HepG2 (cell line): ENCODE results near the gene NEDD1. TPM values are rescaled to one million over a fixed set of nuclear protein-coding genes. Genes with fewer than 3 reads are reported as not detected.

Experiments
- EHMT2 ChIP-seq: fragments of 200-600 bp; sonication (generic); IDR thresholded peaks from 2 replicates; pipeline ENCODE4 v1.7.0; 2017; ENCODE audit warnings: antibody characterized with exemption, low read depth, low read length, borderline replicate concordance
- ELF1 ChIP-seq: sonication (generic); formaldehyde crosslinking; IDR thresholded peaks from 2 replicates; pipeline ENCODE4 v1.4.0; 2020; ENCODE audit warnings: missing genetic modification reagents
- HOXA3 ChIP-seq: sonication (generic); formaldehyde crosslinking; IDR thresholded peaks from 2 replicates; pipeline ENCODE4 v1.5.0; 2020; ENCODE audit warnings: missing genetic modification reagents
- IKZF4 ChIP-seq: sonication (generic); formaldehyde crosslinking; IDR thresholded peaks from 2 replicates; pipeline ENCODE4 v1.5.1; 2020; ENCODE audit warnings: borderline replicate concordance, mild to moderate bottlenecking, low read depth, missing genetic modification reagents; ENCODE audit errors: not compliant biosample characterization
- MTA3 ChIP-seq: sonication (generic); formaldehyde crosslinking; IDR thresholded peaks from 2 replicates; pipeline ENCODE4 v1.4.0; 2020; ENCODE audit warnings: missing genetic modification reagents
- NAIF1 ChIP-seq: sonication (generic); formaldehyde crosslinking; IDR thresholded peaks from 2 replicates; pipeline ENCODE4 v1.5.0; 2020; ENCODE audit warnings: mild to moderate bottlenecking, missing genetic modification reagents, borderline replicate concordance
- PPARG ChIP-seq: conservative IDR thresholded peaks from 2 replicates; pipeline ENCODE4 v1.6.1; 2016; ENCODE audit warnings: missing biosample characterization, missing genetic modification reagents
- RBAK ChIP-seq: sonication (generic); formaldehyde crosslinking; IDR thresholded peaks from 2 replicates; pipeline ENCODE4 v1.5.1; 2020; ENCODE audit warnings: mild to moderate bottlenecking, missing genetic modification reagents
- RBM39 ChIP-seq: fragments of 200-400 bp; formaldehyde crosslinking; IDR thresholded peaks from one replicate; pipeline ENCODE4 v1.6.1; 2018; ENCODE audit warnings: antibody characterized with exemption, mild to moderate bottlenecking, low read depth, low read length; ENCODE audit not compliant: poor library complexity, severe bottlenecking
- SMAD3 ChIP-seq: sonication (generic); formaldehyde crosslinking; IDR thresholded peaks from 2 replicates; pipeline ENCODE4 v1.4.0; 2020; ENCODE audit warnings: missing genetic modification reagents
- TARDBP ChIP-seq: sonication (generic); formaldehyde crosslinking; IDR thresholded peaks from 2 replicates; pipeline ENCODE4 v1.8.0; 2022; ENCODE audit warnings: mild to moderate bottlenecking, missing genetic modification reagents
- TOE1 ChIP-seq: sonication (generic); formaldehyde crosslinking; IDR thresholded peaks from 2 replicates; pipeline ENCODE4 v1.4.0; 2020; ENCODE audit warnings: mild to moderate bottlenecking, missing genetic modification reagents
- ZBTB21 ChIP-seq: sonication (generic); formaldehyde crosslinking; IDR thresholded peaks from 2 replicates; pipeline ENCODE4 v1.4.0; 2020; ENCODE audit warnings: missing genetic modification reagents
- ZMYM3 ChIP-seq: sonication (generic); formaldehyde crosslinking; IDR thresholded peaks from 2 replicates; pipeline ENCODE4 v1.5.1; 2020; ENCODE audit warnings: mild to moderate bottlenecking, missing genetic modification reagents
- ZNF335 ChIP-seq: sonication (generic); formaldehyde crosslinking; IDR thresholded peaks from 2 replicates; pipeline ENCODE4 v1.4.0; 2020; ENCODE audit warnings: missing genetic modification reagents
- ZNF354B ChIP-seq: sonication (generic); formaldehyde crosslinking; IDR thresholded peaks from 2 replicates; pipeline ENCODE4 v1.8.0; 2022; ENCODE audit warnings: mild to moderate bottlenecking, missing genetic modification reagents
- ZNF567 ChIP-seq: sonication (generic); formaldehyde crosslinking; IDR thresholded peaks from 2 replicates; pipeline ENCODE4 v1.8.1; 2023; ENCODE audit warnings: mild to moderate bottlenecking, missing genetic modification reagents, borderline replicate concordance
- ZNF607 ChIP-seq: sonication (generic); formaldehyde crosslinking; IDR thresholded peaks from 2 replicates; pipeline ENCODE4 v1.5.1; 2020; ENCODE audit warnings: missing genetic modification reagents, mild to moderate bottlenecking, borderline replicate concordance
- ZNF746 ChIP-seq: sonication (generic); formaldehyde crosslinking; IDR thresholded peaks from 2 replicates; pipeline ENCODE4 v1.8.0; 2022; ENCODE audit warnings: mild to moderate bottlenecking, missing genetic modification reagents
- ZNF75D ChIP-seq: sonication (generic); formaldehyde crosslinking; IDR thresholded peaks from 2 replicates; pipeline ENCODE4 v1.8.1; 2023; ENCODE audit warnings: missing genetic modification reagents, mild to moderate bottlenecking, borderline replicate concordance
- ZNF782 ChIP-seq: sonication (generic); formaldehyde crosslinking; IDR thresholded peaks from 2 replicates; pipeline ENCODE4 v1.4.0; 2020; ENCODE audit warnings: missing genetic modification reagents, mild to moderate bottlenecking, borderline replicate concordance
- ZNF790 ChIP-seq: sonication (generic); formaldehyde crosslinking; IDR thresholded peaks from 2 replicates; pipeline ENCODE4 v1.8.0; 2022; ENCODE audit warnings: missing genetic modification reagents, mild to moderate bottlenecking, borderline replicate concordance
- ZSCAN21 ChIP-seq: sonication (generic); formaldehyde crosslinking; IDR thresholded peaks from 2 replicates; pipeline ENCODE4 v1.8.0; 2022; ENCODE audit warnings: mild to moderate bottlenecking, missing genetic modification reagents, moderate library complexity, borderline replicate concordance
- polyA plus RNA-seq, 8 experiments: library from polyadenylated mRNA; depleted of rRNA in 3 of 8; stranded (reverse) in 7 of 8; unstranded in 1 of 8; fragments of >200 nt; fragmentation: Illumina TruSeq in 4 of 8; extraction: Trizol in 4 of 8; gene quantifications; 2 replicates each; pipeline versions ENCODE4 v1.2.1 to v1.2.3, GENCODE V29; 2011 to 2016; ENCODE audit warnings: low read depth in 4 of 8, missing spikeins in 1 of 8, mixed read lengths in 1 of 8; ENCODE audit not compliant: insufficient read depth in 1 of 8
- total RNA-seq, 5 experiments: library from RNA; depleted of rRNA; stranded (reverse); fragments of >200 nt; fragmentation: Illumina TruSeq; extraction: Trizol; gene quantifications; 2 replicates each; pipeline ENCODE4 v1.2.3, GENCODE V29; 2016; ENCODE audit warnings: low read depth in 1 of 5
- TF ChIP-seq, protein P1 (sequence below): sonication (generic); formaldehyde crosslinking; IDR thresholded peaks from 2 replicates; pipeline ENCODE4 v1.4.0; 2020; ENCODE audit warnings: missing genetic modification reagents
- TF ChIP-seq, protein P2 (sequence below): sonication (generic); formaldehyde crosslinking; IDR thresholded peaks from 2 replicates; pipeline ENCODE4 v1.5.0; 2020; ENCODE audit warnings: missing genetic modification reagents
- TF ChIP-seq, protein P3 (sequence below): sonication (generic); formaldehyde crosslinking; IDR thresholded peaks from 2 replicates; pipeline ENCODE4 v1.4.0; 2020; ENCODE audit warnings: missing genetic modification reagents, borderline replicate concordance

The NEDD1 gene
- total and polyA plus RNA-seq, 2 of the 13 experiments (the other 11 are each of a cell fraction or from before 2014, with no cell fraction given): 11.2 to 21.5 TPM

DNA sequence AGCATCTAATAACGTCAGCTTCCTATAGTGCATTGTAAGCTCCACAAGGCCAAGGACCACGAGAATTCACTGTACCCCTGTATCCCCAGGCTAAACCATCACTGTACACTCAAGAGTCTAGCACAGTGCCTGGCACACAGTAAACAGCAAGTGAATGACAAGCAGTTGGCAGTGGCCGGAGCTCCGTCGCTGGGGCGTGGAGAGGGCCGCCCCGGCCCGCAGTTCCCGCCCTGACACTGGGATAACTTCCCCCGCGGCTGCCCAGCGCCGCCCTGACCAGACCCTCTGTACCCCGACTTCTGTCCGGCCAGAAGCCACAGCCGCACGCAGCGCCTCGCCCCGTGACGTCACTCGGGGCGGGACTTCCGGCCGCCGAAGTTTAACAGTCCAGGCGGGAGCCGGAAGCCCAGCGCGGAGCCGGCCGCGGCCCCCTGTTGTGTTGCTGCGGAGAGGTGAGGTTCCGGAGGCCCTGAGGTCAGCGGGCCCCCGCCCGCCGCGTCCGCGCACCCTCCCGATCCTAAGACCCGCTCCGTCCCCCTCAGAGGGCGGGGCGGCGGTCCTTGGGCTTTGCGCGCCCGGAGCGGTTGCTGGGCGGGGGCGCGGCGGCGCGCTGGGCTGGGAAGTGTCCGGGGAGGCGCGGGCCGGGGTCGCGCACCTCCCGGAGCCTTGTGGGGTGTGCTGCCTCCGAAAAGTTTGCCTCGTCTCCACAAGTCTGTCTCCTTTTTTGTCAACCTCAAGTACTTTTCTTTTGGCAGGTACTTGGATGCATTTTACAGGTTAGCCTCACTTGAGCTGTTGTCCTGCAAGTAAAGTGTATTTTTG lies at the start of gene NEDD1 (continued):
- TF ChIP-seq ZSCAN21 (CRISPR knock-in tag) (peak; percentile 43; the same call in 1 of the 2 replicates), ZBTB21 (CRISPR knock-in tag) (no peak; the same call in 1 of the 2 replicates), TOE1 (no peak), ELF1 (CRISPR knock-in tag) (peak; percentile 81), ZNF567 (CRISPR knock-in tag) (no peak), ZNF782 (CRISPR knock-in tag) (no peak), MTA3 (CRISPR knock-in tag) (no peak), TARDBP (peak; percentile 57; the same call in 1 of the 2 replicates), EHMT2 (no peak), ZNF75D (CRISPR knock-in tag) (no peak), PPARG (CRISPR knock-in tag) (no peak), ZNF790 (0 out of 2 replicates have a peak, but pooled peaks have one; percentile 22), NAIF1 (no peak; the same call in 1 of the 2 replicates), IKZF4 (CRISPR knock-in tag) (no peak), HOXA3 (CRISPR knock-in tag) (peak; percentile 89), ZMYM3 (CRISPR knock-in tag) (peak; percentile 99), ZNF746 (CRISPR knock-in tag) (no peak), ZNF354B (CRISPR knock-in tag) (no peak), RBAK (CRISPR knock-in tag) (no peak), SMAD3 (CRISPR knock-in tag) (no peak), RBM39 (peak; percentile 66), ZNF607 (CRISPR knock-in tag) (no peak; the same call in 1 of the 2 replicates), ZNF335 (CRISPR knock-in tag) (no peak)
- TF ChIP-seq, protein P1, sequence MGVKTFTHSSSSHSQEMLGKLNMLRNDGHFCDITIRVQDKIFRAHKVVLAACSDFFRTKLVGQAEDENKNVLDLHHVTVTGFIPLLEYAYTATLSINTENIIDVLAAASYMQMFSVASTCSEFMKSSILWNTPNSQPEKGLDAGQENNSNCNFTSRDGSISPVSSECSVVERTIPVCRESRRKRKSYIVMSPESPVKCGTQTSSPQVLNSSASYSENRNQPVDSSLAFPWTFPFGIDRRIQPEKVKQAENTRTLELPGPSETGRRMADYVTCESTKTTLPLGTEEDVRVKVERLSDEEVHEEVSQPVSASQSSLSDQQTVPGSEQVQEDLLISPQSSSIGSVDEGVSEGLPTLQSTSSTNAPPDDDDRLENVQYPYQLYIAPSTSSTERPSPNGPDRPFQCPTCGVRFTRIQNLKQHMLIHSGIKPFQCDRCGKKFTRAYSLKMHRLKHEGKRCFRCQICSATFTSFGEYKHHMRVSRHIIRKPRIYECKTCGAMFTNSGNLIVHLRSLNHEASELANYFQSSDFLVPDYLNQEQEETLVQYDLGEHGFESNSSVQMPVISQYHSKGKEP (CRISPR knock-in tag): no peak
- TF ChIP-seq, protein P2, sequence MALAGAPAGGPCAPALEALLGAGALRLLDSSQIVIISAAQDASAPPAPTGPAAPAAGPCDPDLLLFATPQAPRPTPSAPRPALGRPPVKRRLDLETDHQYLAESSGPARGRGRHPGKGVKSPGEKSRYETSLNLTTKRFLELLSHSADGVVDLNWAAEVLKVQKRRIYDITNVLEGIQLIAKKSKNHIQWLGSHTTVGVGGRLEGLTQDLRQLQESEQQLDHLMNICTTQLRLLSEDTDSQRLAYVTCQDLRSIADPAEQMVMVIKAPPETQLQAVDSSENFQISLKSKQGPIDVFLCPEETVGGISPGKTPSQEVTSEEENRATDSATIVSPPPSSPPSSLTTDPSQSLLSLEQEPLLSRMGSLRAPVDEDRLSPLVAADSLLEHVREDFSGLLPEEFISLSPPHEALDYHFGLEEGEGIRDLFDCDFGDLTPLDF: peak; percentile 92; the same call in 1 of the 2 replicates
- TF ChIP-seq, protein P3, sequence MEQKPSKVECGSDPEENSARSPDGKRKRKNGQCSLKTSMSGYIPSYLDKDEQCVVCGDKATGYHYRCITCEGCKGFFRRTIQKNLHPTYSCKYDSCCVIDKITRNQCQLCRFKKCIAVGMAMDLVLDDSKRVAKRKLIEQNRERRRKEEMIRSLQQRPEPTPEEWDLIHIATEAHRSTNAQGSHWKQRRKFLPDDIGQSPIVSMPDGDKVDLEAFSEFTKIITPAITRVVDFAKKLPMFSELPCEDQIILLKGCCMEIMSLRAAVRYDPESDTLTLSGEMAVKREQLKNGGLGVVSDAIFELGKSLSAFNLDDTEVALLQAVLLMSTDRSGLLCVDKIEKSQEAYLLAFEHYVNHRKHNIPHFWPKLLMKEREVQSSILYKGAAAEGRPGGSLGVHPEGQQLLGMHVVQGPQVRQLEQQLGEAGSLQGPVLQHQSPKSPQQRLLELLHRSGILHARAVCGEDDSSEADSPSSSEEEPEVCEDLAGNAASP: 0 out of 2 replicates have a peak, but pooled peaks have one; percentile 43
